Measurements from ENCODE around the gene CFAP57. TPM values are rescaled to one million over a fixed set of nuclear protein-coding genes. Genes with fewer than 3 reads are reported as not detected.

CFAP57 gene
- total and polyA plus RNA-seq, 2 experiments from 2014 or later, result 0.10 to 0.46 TPM

- H3K4me3 ChIP-seq, result no peak overlapping the region
- no peak overlapping the region for H3K4me2 ChIP-seq
- H3K27me3 ChIP-seq, result no peaks in the 10 kb centered on the region
- H3K4me1 ChIP-seq (ENCODE audit: insufficient read depth), result no peaks in the 10 kb centered on the region
- no peaks in the 10 kb centered on the region for H3K79me2 ChIP-seq
- DNase-seq (ENCODE audit: low spot score), result no peak
- H3K9me2 ChIP-seq (replicated peaks; ENCODE audit: insufficient read depth), result no peaks in the 10 kb centered on the region
- H3K27ac ChIP-seq, result no peak overlapping the region
- 92% methylated on average over 3 of the region's 3 CpGs for WGBS (ENCODE audit: low lambda C conversion rate, missing lambda C conversion rate)
- no peaks in the 10 kb centered on the region for H4K20me1 ChIP-seq (ENCODE audit: insufficient read depth, poor library complexity, severe bottlenecking)
- H3K36me3 ChIP-seq (replicated peaks; ENCODE audit: insufficient read depth, low read depth), result no peaks in the 10 kb centered on the region
- TF ChIP-seq EZH2phosphoT487 (IDR thresholded peaks at IDR 0.05; ENCODE audit: low read depth, severe bottlenecking, unreplicated experiment), result no peak
- no peak for TF ChIP-seq EZH2 (IDR thresholded peaks at IDR 0.05; ENCODE audit: borderline replicate concordance)
- TF ChIP-seq, protein P1, sequence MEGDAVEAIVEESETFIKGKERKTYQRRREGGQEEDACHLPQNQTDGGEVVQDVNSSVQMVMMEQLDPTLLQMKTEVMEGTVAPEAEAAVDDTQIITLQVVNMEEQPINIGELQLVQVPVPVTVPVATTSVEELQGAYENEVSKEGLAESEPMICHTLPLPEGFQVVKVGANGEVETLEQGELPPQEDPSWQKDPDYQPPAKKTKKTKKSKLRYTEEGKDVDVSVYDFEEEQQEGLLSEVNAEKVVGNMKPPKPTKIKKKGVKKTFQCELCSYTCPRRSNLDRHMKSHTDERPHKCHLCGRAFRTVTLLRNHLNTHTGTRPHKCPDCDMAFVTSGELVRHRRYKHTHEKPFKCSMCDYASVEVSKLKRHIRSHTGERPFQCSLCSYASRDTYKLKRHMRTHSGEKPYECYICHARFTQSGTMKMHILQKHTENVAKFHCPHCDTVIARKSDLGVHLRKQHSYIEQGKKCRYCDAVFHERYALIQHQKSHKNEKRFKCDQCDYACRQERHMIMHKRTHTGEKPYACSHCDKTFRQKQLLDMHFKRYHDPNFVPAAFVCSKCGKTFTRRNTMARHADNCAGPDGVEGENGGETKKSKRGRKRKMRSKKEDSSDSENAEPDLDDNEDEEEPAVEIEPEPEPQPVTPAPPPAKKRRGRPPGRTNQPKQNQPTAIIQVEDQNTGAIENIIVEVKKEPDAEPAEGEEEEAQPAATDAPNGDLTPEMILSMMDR (IDR thresholded peaks at IDR 0.05; ENCODE audit: poor library complexity), result no peak
- no peak overlapping the region for H2AFZ ChIP-seq
- H3K9me3 ChIP-seq (ENCODE audit: low read depth), result no peaks in the 10 kb centered on the region
Observed at GRCh38 chr1:43238991-43239469, 66.9 kb downstream of the CFAP57 start.

DNA sequence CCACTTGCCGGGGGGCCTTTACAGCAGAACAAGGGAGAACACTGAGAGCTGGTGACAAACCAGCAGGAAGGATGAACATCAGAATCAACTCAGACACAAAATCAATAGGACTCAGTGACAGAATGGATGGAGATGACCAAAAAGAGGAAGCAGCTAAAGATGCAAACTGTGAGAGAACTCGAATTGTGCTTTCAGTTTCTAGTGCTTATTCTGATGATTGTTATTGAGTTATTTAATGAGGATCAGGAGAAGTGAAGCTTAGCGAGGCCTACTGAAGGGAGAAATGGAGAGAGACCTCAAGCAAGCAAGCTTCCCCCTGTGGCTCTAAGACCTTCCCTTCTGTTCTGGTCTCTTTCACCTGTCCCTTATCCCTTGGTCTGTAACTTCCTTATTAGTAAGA lies 67.4 kb downstream of the CFAP57 start:
- Histone ChIP-seq H3K79me2 (no peaks in the 10 kb centered on the region), H3K27ac (no peak overlapping the region), H3K9me3 (ENCODE audit: low read depth) (no peaks in the 10 kb centered on the region), H3K27me3 (no peaks in the 10 kb centered on the region), H2AFZ (no peak overlapping the region), H3K36me3 (replicated peaks; ENCODE audit: insufficient read depth, low read depth) (no peaks in the 10 kb centered on the region), H3K9me2 (replicated peaks; ENCODE audit: insufficient read depth) (no peaks in the 10 kb centered on the region), H3K4me2 (no peak overlapping the region), H3K4me3 (no peak overlapping the region), H4K20me1 (ENCODE audit: insufficient read depth, poor library complexity, severe bottlenecking) (no peaks in the 10 kb centered on the region), H3K4me1 (ENCODE audit: insufficient read depth) (no peaks in the 10 kb centered on the region)
- TF ChIP-seq, protein P1 (IDR thresholded peaks at IDR 0.05; ENCODE audit: poor library complexity), result no peak
- TF ChIP-seq EZH2phosphoT487 (IDR thresholded peaks at IDR 0.05; ENCODE audit: low read depth, severe bottlenecking, unreplicated experiment) (no peak), EZH2 (IDR thresholded peaks at IDR 0.05; ENCODE audit: borderline replicate concordance) (no peak)
- DNase-seq (ENCODE audit: low spot score), result no peak
- 90% methylated on average over 3 of the region's 3 CpGs for WGBS (ENCODE audit: low lambda C conversion rate, missing lambda C conversion rate)

DNA sequence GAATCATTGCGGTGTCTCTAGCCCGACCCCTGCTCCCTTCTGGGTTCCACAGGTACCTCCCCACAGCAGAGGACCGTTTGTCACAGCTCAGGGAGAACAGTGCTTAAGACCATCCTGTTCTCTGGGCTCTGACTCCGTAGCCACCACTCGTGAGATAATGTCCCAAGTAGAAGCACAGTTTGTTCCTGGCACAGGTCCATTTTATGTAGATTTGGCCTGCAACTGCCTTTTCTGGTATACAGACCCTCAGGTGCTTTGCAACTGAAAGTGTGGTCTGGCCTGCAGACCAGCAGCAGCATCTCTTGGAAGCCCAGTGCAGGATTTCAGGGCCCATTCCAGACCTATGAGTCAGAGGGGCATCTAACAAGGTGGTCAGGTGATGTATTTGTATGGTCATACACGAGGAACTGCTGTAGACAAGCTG lies 69.3 kb downstream of the CFAP57 start:
- H3K9me2 ChIP-seq (replicated peaks; ENCODE audit: insufficient read depth), result no peaks in the 10 kb centered on the region
- WGBS (ENCODE audit: low lambda C conversion rate, missing lambda C conversion rate), result 62% methylated on average over 6 of the region's 6 CpGs
- H4K20me1 ChIP-seq (ENCODE audit: insufficient read depth, poor library complexity, severe bottlenecking), result no peaks in the 10 kb centered on the region
- no peaks in the 10 kb centered on the region for H3K79me2 ChIP-seq
- no peak for TF ChIP-seq EZH2phosphoT487 (IDR thresholded peaks at IDR 0.05; ENCODE audit: low read depth, severe bottlenecking, unreplicated experiment)
- TF ChIP-seq EZH2 (IDR thresholded peaks at IDR 0.05; ENCODE audit: borderline replicate concordance), result no peak
- TF ChIP-seq, protein P1 (IDR thresholded peaks at IDR 0.05; ENCODE audit: poor library complexity), result no peak
- no peak overlapping the region for H3K4me2 ChIP-seq
- DNase-seq (ENCODE audit: low spot score), result peak; percentile 57
- H3K4me3 ChIP-seq, result no peak overlapping the region
- no peak overlapping the region for H3K27ac ChIP-seq
- H2AFZ ChIP-seq, result no peak overlapping the region
- no peaks in the 10 kb centered on the region for H3K27me3 ChIP-seq
- H3K9me3 ChIP-seq (ENCODE audit: low read depth), result no peaks in the 10 kb centered on the region
- H3K36me3 ChIP-seq (replicated peaks; ENCODE audit: insufficient read depth, low read depth), result no peaks in the 10 kb centered on the region
- H3K4me1 ChIP-seq (ENCODE audit: insufficient read depth), result no peaks in the 10 kb centered on the region

- Histone ChIP-seq H3K27ac (no peak overlapping the region), H2AFZ (no peak overlapping the region), H3K4me2 (no peak overlapping the region), H3K79me2 (no peaks in the 10 kb centered on the region), H3K4me1 (ENCODE audit: insufficient read depth) (no peaks in the 10 kb centered on the region), H3K9me3 (ENCODE audit: low read depth) (no peaks in the 10 kb centered on the region), H3K36me3 (replicated peaks; ENCODE audit: insufficient read depth, low read depth) (no peaks in the 10 kb centered on the region), H4K20me1 (ENCODE audit: insufficient read depth, poor library complexity, severe bottlenecking) (no peaks in the 10 kb centered on the region), H3K9me2 (replicated peaks; ENCODE audit: insufficient read depth) (no peaks in the 10 kb centered on the region), H3K4me3 (no peak overlapping the region), H3K27me3 (no peaks in the 10 kb centered on the region)
- DNase-seq (ENCODE audit: low spot score), result no peak
- 87% methylated on average over 6 of the region's 6 CpGs for WGBS (ENCODE audit: low lambda C conversion rate, missing lambda C conversion rate)
- TF ChIP-seq EZH2phosphoT487 (IDR thresholded peaks at IDR 0.05; ENCODE audit: low read depth, severe bottlenecking, unreplicated experiment) (no peak), EZH2 (IDR thresholded peaks at IDR 0.05; ENCODE audit: borderline replicate concordance) (no peak)
- TF ChIP-seq, protein P1 (IDR thresholded peaks at IDR 0.05; ENCODE audit: poor library complexity), result no peak
Observed at GRCh38 chr1:43243299-43243698, 71.2 kb downstream of the CFAP57 start.
